ENCODE data around the gene RAD51B.
"Not testable (repeated sequence)": the region's sequence is repeated elsewhere in the genome, so short reads cannot be mapped to it uniquely, and the experiment has no call there.

- not testable (repeated sequence) for TF ChIP-seq CTCF, POLR2A (IDR thresholded peaks at IDR 0.05)
These were observed 282.2 kb downstream of the RAD51B start for GRCh38 chr14:68101715-68102301.

Data from thyroid gland (tissue), 4 donors.